ENCODE data around the gene PARD3. TPM values are rescaled to one million over a fixed set of nuclear protein-coding genes. Genes with fewer than 3 reads are reported as not detected.
"Not testable (repeated sequence)": the region's sequence is repeated elsewhere in the genome, so short reads cannot be mapped to it uniquely, and the experiment has no call there.

Gene PARD3
- total RNA-seq, 4 donors from 2014 or later, result 30.9 to 54.6 (median 40.0) TPM

GRCh38 chr10:34746094-34746493, 69.0 kb downstream of the PARD3 start:
- ATAC-seq (ENCODE audit: low FRiP score), result no peak
- no peak for DNase-seq (ENCODE audit: low spot score)
- TF ChIP-seq CTCF (IDR thresholded peaks at IDR 0.05), result no peak

- TF ChIP-seq CTCF (IDR thresholded peaks at IDR 0.05), result no peak
- ATAC-seq (ENCODE audit: low FRiP score) (no peak), DNase-seq (ENCODE audit: low spot score) (no peak)
Measured at GRCh38 chr10:34745244-34745643, 69.9 kb downstream of the PARD3 start.

GRCh38 chr10:34744590-34744989, 70.5 kb downstream of the PARD3 start:
- DNase-seq (ENCODE audit: low spot score) (no peak), ATAC-seq (ENCODE audit: low FRiP score) (no peak)
- no peak for TF ChIP-seq CTCF (IDR thresholded peaks at IDR 0.05)

GRCh38 chr10:34743814-34744213, 71.3 kb downstream of the PARD3 start:
- ATAC-seq (ENCODE audit: low FRiP score), result peak; percentile 63
- DNase-seq (ENCODE audit: low spot score), result no peak
- TF ChIP-seq CTCF (IDR thresholded peaks at IDR 0.05), result no peak

- ATAC-seq (ENCODE audit: low FRiP score) (no peak), DNase-seq (ENCODE audit: low spot score) (no peak)
- no peak for TF ChIP-seq CTCF (IDR thresholded peaks at IDR 0.05)
Measured at GRCh38 chr10:34742456-34742855, 72.6 kb downstream of the PARD3 start.

- DNase-seq (ENCODE audit: low spot score); ATAC-seq (ENCODE audit: low FRiP score): not testable (repeated sequence)
Measured at GRCh38 chr10:34741087-34741486, 74.0 kb downstream of the PARD3 start.

- DNase-seq (ENCODE audit: low spot score), result no peak
- ATAC-seq (ENCODE audit: low FRiP score), result no peak
- TF ChIP-seq CTCF (IDR thresholded peaks at IDR 0.05), result no peak
Measured at GRCh38 chr10:34740321-34740720, 74.8 kb downstream of the PARD3 start.

- DNase-seq (ENCODE audit: low spot score) (no peak), ATAC-seq (ENCODE audit: low FRiP score) (peak; percentile 62)
- no peak for TF ChIP-seq CTCF (IDR thresholded peaks at IDR 0.05)
Measured at GRCh38 chr10:34739915-34740314, 75.2 kb downstream of the PARD3 start.
